Measurements from ENCODE around the gene TGIF2. TPM values are rescaled to one million over a fixed set of nuclear protein-coding genes. Genes with fewer than 3 reads are reported as not detected.

TGIF2 gene
- total and polyA plus RNA-seq, 2 of the 13 experiments (the other 11 are each of a cell fraction or from before 2014, with no cell fraction given), result 41.3 to 53.9 TPM

GRCh38 chr20:36624068-36624943, 50.9 kb downstream of the TGIF2 start (continued):
- TF ChIP-seq, protein P1, sequence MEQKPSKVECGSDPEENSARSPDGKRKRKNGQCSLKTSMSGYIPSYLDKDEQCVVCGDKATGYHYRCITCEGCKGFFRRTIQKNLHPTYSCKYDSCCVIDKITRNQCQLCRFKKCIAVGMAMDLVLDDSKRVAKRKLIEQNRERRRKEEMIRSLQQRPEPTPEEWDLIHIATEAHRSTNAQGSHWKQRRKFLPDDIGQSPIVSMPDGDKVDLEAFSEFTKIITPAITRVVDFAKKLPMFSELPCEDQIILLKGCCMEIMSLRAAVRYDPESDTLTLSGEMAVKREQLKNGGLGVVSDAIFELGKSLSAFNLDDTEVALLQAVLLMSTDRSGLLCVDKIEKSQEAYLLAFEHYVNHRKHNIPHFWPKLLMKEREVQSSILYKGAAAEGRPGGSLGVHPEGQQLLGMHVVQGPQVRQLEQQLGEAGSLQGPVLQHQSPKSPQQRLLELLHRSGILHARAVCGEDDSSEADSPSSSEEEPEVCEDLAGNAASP (CRISPR knock-in tag; IDR thresholded peaks at IDR 0.05; ENCODE audit: borderline replicate concordance), result peak; percentile 17; the same call in 1 of the 2 replicates
- no peak for TF ChIP-seq ZNF605 (CRISPR knock-in tag; IDR thresholded peaks at IDR 0.05)
- peak in 1 of 2 experiments; percentile 13; a peak in 1 of 4 replicates for TF ChIP-seq KLF16 (CRISPR knock-in tag; IDR thresholded peaks at IDR 0.05)
- no peak for TF ChIP-seq DR1 (CRISPR knock-in tag; IDR thresholded peaks at IDR 0.05)
- TF ChIP-seq ZNF879 (CRISPR knock-in tag; IDR thresholded peaks at IDR 0.05), result no peak
- TF ChIP-seq MIER3 (CRISPR knock-in tag; IDR thresholded peaks at IDR 0.05; ENCODE audit: borderline replicate concordance), result no peak
- no peak for TF ChIP-seq XBP1 (CRISPR knock-in tag; IDR thresholded peaks at IDR 0.05)
- peak; percentile 23; the same call in 1 of the 2 replicates for TF ChIP-seq KDM2A (CRISPR knock-in tag; IDR thresholded peaks at IDR 0.05; ENCODE audit: borderline replicate concordance, low read depth)
- TF ChIP-seq ZNF549 (CRISPR knock-in tag; IDR thresholded peaks at IDR 0.05), result no peak
- no peak for TF ChIP-seq CBFB (CRISPR knock-in tag; IDR thresholded peaks at IDR 0.05)
- TF ChIP-seq GTF3A (CRISPR knock-in tag; conservative IDR thresholded peaks at IDR 0.05), result no peak
- TF ChIP-seq ZNF501 (CRISPR knock-in tag; IDR thresholded peaks at IDR 0.05), result peak; percentile 54
- TF ChIP-seq CEBPG (CRISPR knock-in tag; IDR thresholded peaks at IDR 0.05), result no peak
- TF ChIP-seq CHCHD3 (CRISPR knock-in tag; IDR thresholded peaks at IDR 0.05), result no peak
- TF ChIP-seq PHF5A (CRISPR knock-in tag; IDR thresholded peaks at IDR 0.05; ENCODE audit: low read depth, unreplicated experiment), result no peak
- TF ChIP-seq CHD4 (IDR thresholded peaks at IDR 0.05; ENCODE audit: borderline replicate concordance, low read length), result no peak
- no peak for TF ChIP-seq THAP11 (CRISPR knock-in tag; IDR thresholded peaks at IDR 0.05)
- TF ChIP-seq EP300 (IDR thresholded peaks at IDR 0.05; ENCODE audit: low read depth in 2 of 2, low read length in 2 of 2), result no peak
- no peak for TF ChIP-seq EP300 (CRISPR knock-in tag; IDR thresholded peaks at IDR 0.05; ENCODE audit: borderline replicate concordance)
- TF ChIP-seq NCOA5 (CRISPR knock-in tag; IDR thresholded peaks at IDR 0.05), result no peak
- no peak for TF ChIP-seq ATF3 (CRISPR knock-in tag; IDR thresholded peaks at IDR 0.05)
- peak; percentile 69 for TF ChIP-seq SAP130 (CRISPR knock-in tag; IDR thresholded peaks at IDR 0.05; ENCODE audit: low read depth)
- TF ChIP-seq STAG1 (CRISPR knock-in tag; IDR thresholded peaks at IDR 0.05), result peak; percentile 38; the same call in 1 of the 2 replicates
- TF ChIP-seq, protein P2, sequence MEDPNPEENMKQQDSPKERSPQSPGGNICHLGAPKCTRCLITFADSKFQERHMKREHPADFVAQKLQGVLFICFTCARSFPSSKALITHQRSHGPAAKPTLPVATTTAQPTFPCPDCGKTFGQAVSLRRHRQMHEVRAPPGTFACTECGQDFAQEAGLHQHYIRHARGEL (CRISPR knock-in tag; IDR thresholded peaks at IDR 0.05), result no peak
- no peak for TF ChIP-seq ZNF703 (CRISPR knock-in tag; IDR thresholded peaks at IDR 0.05; ENCODE audit: borderline replicate concordance)
- peak; percentile 31; the same call in 1 of the 2 replicates for TF ChIP-seq ZNF335 (CRISPR knock-in tag; IDR thresholded peaks at IDR 0.05)
- no peak for TF ChIP-seq SALL2 (CRISPR knock-in tag; IDR thresholded peaks at IDR 0.05)
- no peak for TF ChIP-seq IRF2 (CRISPR knock-in tag; IDR thresholded peaks at IDR 0.05)
- 0 out of 2 replicates have a peak, but pooled peaks have one; percentile 43 for TF ChIP-seq ZNF790 (CRISPR knock-in tag; IDR thresholded peaks at IDR 0.05; ENCODE audit: borderline replicate concordance)
- 0 out of 2 replicates have a peak, but pooled peaks have one; percentile 25 for TF ChIP-seq ZNF891 (CRISPR knock-in tag; IDR thresholded peaks at IDR 0.05)
- TF ChIP-seq ZNF451 (CRISPR knock-in tag; IDR thresholded peaks at IDR 0.05), result no peak
- TF ChIP-seq PRMT3 (CRISPR knock-in tag; IDR thresholded peaks at IDR 0.05; ENCODE audit: borderline replicate concordance, low read depth), result no peak
